ENCODE results near the gene TMEM87B.

TMEM87B gene

GRCh38 chr2:112054847-112055729, at the start of gene TMEM87B:
TMEM87B (plus strand) TSS chr2:112055269; CDS start chr2:112055592, 323 bp downstream.
- peak; percentile 81 to 96 for DNase-seq

- no peak for DNase-seq
Observed at GRCh38 chr2:112005406-112006075, 49.5 kb upstream of the TMEM87B start.

- no peak for DNase-seq
Observed at GRCh38 chr2:112006076-112006410, 49.0 kb upstream of the TMEM87B start.

GRCh38 chr2:112007493-112007892, 47.6 kb upstream of the TMEM87B start:
- no peak for DNase-seq

- DNase-seq, result no peak
Observed at GRCh38 chr2:112008910-112009485, 46.1 kb upstream of the TMEM87B start.

GRCh38 chr2:112010751-112011150, 44.3 kb upstream of the TMEM87B start:
- DNase-seq, result no peak

GRCh38 chr2:112012556-112012955, 42.5 kb upstream of the TMEM87B start:
- DNase-seq, result no peak

- DNase-seq, result no peak
Observed at GRCh38 chr2:112018846-112019245, 36.2 kb upstream of the TMEM87B start.

GRCh38 chr2:112019569-112019982, 35.5 kb upstream of the TMEM87B start:
- DNase-seq, result no peak

- DNase-seq, result no peak
Observed at GRCh38 chr2:112020561-112020960, 34.5 kb upstream of the TMEM87B start.

- DNase-seq, result no peak
Observed at GRCh38 chr2:112021290-112021689, 33.8 kb upstream of the TMEM87B start.

- no peak for DNase-seq
Observed at GRCh38 chr2:112021781-112022231, 33.3 kb upstream of the TMEM87B start.

GRCh38 chr2:112023707-112024106, 31.4 kb upstream of the TMEM87B start:
- no peak for DNase-seq

GRCh38 chr2:112024231-112024630, 30.8 kb upstream of the TMEM87B start:
- DNase-seq, result no peak

- no peak for DNase-seq
Observed at GRCh38 chr2:112024896-112025491, 30.1 kb upstream of the TMEM87B start.

- no peak for DNase-seq
Observed at GRCh38 chr2:112026509-112026908, 28.6 kb upstream of the TMEM87B start.

GRCh38 chr2:112027767-112028166, 27.3 kb upstream of the TMEM87B start:
- DNase-seq, result no peak

GRCh38 chr2:112029164-112029563, 25.9 kb upstream of the TMEM87B start:
- no peak for DNase-seq

- DNase-seq, result peak in 1 of 2 experiments; percentile 29
Observed at GRCh38 chr2:112031473-112032223, 23.4 kb upstream of the TMEM87B start.

- no peak for DNase-seq
Observed at GRCh38 chr2:112032224-112032586, 22.9 kb upstream of the TMEM87B start.

GRCh38 chr2:112032689-112033465, 22.2 kb upstream of the TMEM87B start:
- peak in 1 of 2 experiments; percentile 4 for DNase-seq

- DNase-seq, result peak in 1 of 2 experiments; percentile 19
Observed at GRCh38 chr2:112033600-112033999, 21.5 kb upstream of the TMEM87B start.

Data from NCI-H446 (cell line).